Measurements from ENCODE around the gene PCDH9.

DNA sequence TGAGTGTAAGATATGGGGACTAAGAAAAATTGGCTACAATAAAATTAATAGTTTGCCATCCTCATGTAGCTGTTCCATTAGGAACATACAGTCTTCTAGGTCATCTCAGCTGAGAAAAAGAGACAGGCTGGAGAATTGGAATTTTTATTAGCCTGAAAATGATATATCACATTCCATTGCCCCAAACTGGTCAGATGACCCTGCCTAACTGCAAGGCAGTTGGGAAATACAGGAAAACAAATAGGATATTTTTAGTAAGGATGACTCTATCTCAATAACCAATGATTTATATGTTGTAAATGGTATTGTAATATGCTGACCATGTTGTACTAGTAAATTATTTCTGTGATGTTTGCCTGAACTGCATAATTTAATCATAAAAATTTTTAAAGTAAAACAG is 673.8 kb downstream of the PCDH9 start:
- TF ChIP-seq EZH2 (IDR thresholded peaks at IDR 0.05; ENCODE audit: insufficient read depth, poor library complexity, severe bottlenecking) (no peak), EZH2phosphoT487 (IDR thresholded peaks at IDR 0.05; ENCODE audit: insufficient read depth, low read depth) (no peak)
